HepG2 (cell line): ENCODE measurements around the gene LSMEM2. TPM values are rescaled to one million over a fixed set of nuclear protein-coding genes. Genes with fewer than 3 reads are reported as not detected.

ENCODE experiments used
- ATAC-seq: fragments of 200-7000 bp; cut with Tn5 transposase; 3 replicates; pipeline ENCODE4 v1.9.1; 2020; ENCODE audit warnings: mild to moderate bottlenecking, moderate library complexity
- BruUV-seq: library from RNA; stranded (reverse); fragments of 400-500 nt; replicated peaks from 2 replicates; lab custom pipeline; 2021; lab: Mats Ljungman, UMichigan
- CTCF ChIA-PET: fragments of 300-600 bp; formaldehyde crosslinking; extraction: SDS; loops from one replicate; lab custom pipeline; 2021; ENCODE audit warnings: low total read pairs, inconsistent platforms, low intra/inter-chr PET ratio; lab: Yijun Ruan, JAX
- POLR2A ChIA-PET: fragments of 350-600 bp; sonication (Branson Sonifier 250); formaldehyde crosslinking; loops from one replicate; lab custom pipeline; 2020; ENCODE audit warnings: antibody characterized with exemption, inconsistent platforms; lab: Yijun Ruan, JAX
- DNase-seq: peaks from one replicate; pipeline ENCODE4 v3.0.0-alpha.2; 2015; ENCODE audit warnings: low spot score
- FAIRE-seq: peaks from 3 replicates; lab custom pipeline; 2011; peaks lifted over from hg19 to GRCh38; lab: Jason Lieb, UNC
- H2AFZ ChIP-seq: one replicate; pipeline ENCODE4 v1.6.1; 2011; ENCODE audit warnings: low read length, inconsistent platforms
- H3K27ac ChIP-seq: fragments of 300-600 bp; 3 replicates; pipeline ENCODE4 v1.8.0; 2011; ENCODE audit warnings: mixed run types, mild to moderate bottlenecking, mixed read lengths, low read length, inconsistent platforms; ENCODE audit not compliant: insufficient read depth; ENCODE audit errors: extremely low read length
- H3K27me3 ChIP-seq, 2 experiments: fragments of 200-600 bp in 1 of 2; 2 replicates in 1 of 2; 3 replicates in 1 of 2; pipeline versions ENCODE4 v1.6.0 to v1.8.0; 2011; ENCODE audit warnings: low read length in 2 of 2, mild to moderate bottlenecking in 2 of 2, moderate library complexity in 2 of 2, inconsistent platforms in 1 of 2; ENCODE audit not compliant: insufficient read depth in 2 of 2, control insufficient read depth in 1 of 2
- H3K36me3 ChIP-seq, 2 experiments: fragments of 200-600 bp in 1 of 2; replicated peaks in 1 of 2; 2 replicates in 1 of 2; 3 replicates in 1 of 2; pipeline versions ENCODE4 v1.5.1 to v1.8.0; 2011; ENCODE audit warnings: low read length in 2 of 2, inconsistent platforms in 1 of 2; ENCODE audit not compliant: insufficient read depth in 2 of 2, control insufficient read depth in 1 of 2
- H3K4me1 ChIP-seq: 2 replicates; pipeline ENCODE4 v1.5.1; 2012; ENCODE audit warnings: low read length, inconsistent platforms; ENCODE audit not compliant: insufficient read depth
- H3K4me2 ChIP-seq: 2 replicates; pipeline ENCODE4 v1.6.0; 2011; ENCODE audit warnings: low read depth, low read length, inconsistent platforms
- H3K4me3 ChIP-seq, 3 experiments: fragments of 200-600 bp in 1 of 3; sonication (generic), shearing (Covaris generic) in 1 of 3; replicated peaks in 1 of 3; 2 replicates each; pipeline ENCODE4 v1.5.1; 2011 to 2016; ENCODE audit warnings: low read length in 3 of 3, inconsistent platforms in 2 of 3, low read depth in 2 of 3, mild to moderate bottlenecking in 2 of 3, control low read depth in 1 of 3, mixed read lengths in 1 of 3; ENCODE audit not compliant: insufficient read depth in 1 of 3
- H3K79me2 ChIP-seq: one replicate; pipeline ENCODE4 v1.6.1; 2011; ENCODE audit warnings: low read length, inconsistent platforms; ENCODE audit not compliant: insufficient read depth
- H3K9ac ChIP-seq: 2 replicates; pipeline ENCODE4 v1.6.0; 2011; ENCODE audit warnings: mild to moderate bottlenecking, low read depth, low read length, inconsistent platforms; ENCODE audit not compliant: insufficient read depth
- H3K9me3 ChIP-seq: 2 replicates; pipeline ENCODE4 v1.5.1; 2012; ENCODE audit warnings: mild to moderate bottlenecking, low read length
- H4K20me1 ChIP-seq: 2 replicates; pipeline ENCODE4 v1.6.0; 2011; ENCODE audit warnings: inconsistent platforms, mild to moderate bottlenecking, low read length, moderate library complexity; ENCODE audit not compliant: insufficient read depth
- HBP1 ChIP-seq: IDR thresholded peaks from 2 replicates; pipeline ENCODE4 v1.6.1; 2016; ENCODE audit warnings: low read depth, control low read depth
- HOXA9 ChIP-seq: sonication (generic); formaldehyde crosslinking; IDR thresholded peaks from 2 replicates; pipeline ENCODE4 v1.8.1; 2022; ENCODE audit warnings: missing genetic modification reagents, mild to moderate bottlenecking, moderate library complexity, borderline replicate concordance
- KDM5B ChIP-seq: sonication (generic); formaldehyde crosslinking; IDR thresholded peaks from 2 replicates; pipeline ENCODE4 v1.4.0; 2020; ENCODE audit warnings: missing genetic modification reagents, mild to moderate bottlenecking, borderline replicate concordance
- MXI1 ChIP-seq: IDR thresholded peaks from 3 replicates; pipeline ENCODE4 v1.6.1; 2012; ENCODE audit warnings: low read depth, low read length, inconsistent platforms, borderline replicate concordance
- POLR2G ChIP-seq: fragments of 200-400 bp; formaldehyde crosslinking; IDR thresholded peaks from 2 replicates; pipeline ENCODE4 v1.6.1; 2018; ENCODE audit warnings: mild to moderate bottlenecking, low read depth, low read length, moderate library complexity
- RBM22 ChIP-seq: fragments of 200-400 bp; formaldehyde crosslinking; optimal IDR thresholded peaks from 2 replicates; pipeline ENCODE3; 2017; ENCODE audit warnings: mild to moderate bottlenecking, low read length, moderate library complexity
- RFXANK ChIP-seq: IDR thresholded peaks from 2 replicates; pipeline ENCODE4 v1.6.1; 2016
- YEATS4 ChIP-seq: sonication (generic); formaldehyde crosslinking; IDR thresholded peaks from 2 replicates; pipeline ENCODE4 v1.4.0; 2020; ENCODE audit warnings: missing genetic modification reagents, borderline replicate concordance
- ZNF232 ChIP-seq: sonication (generic); formaldehyde crosslinking; IDR thresholded peaks from 2 replicates; pipeline ENCODE4 v1.4.0; 2020; ENCODE audit warnings: missing genetic modification reagents, borderline replicate concordance
- ZNF337 ChIP-seq: sonication (generic); formaldehyde crosslinking; IDR thresholded peaks from 2 replicates; pipeline ENCODE4 v1.5.1; 2020; ENCODE audit warnings: missing genetic modification reagents, low read depth, mild to moderate bottlenecking, borderline replicate concordance
- ZNF510 ChIP-seq: sonication (generic); formaldehyde crosslinking; IDR thresholded peaks from 2 replicates; pipeline ENCODE4 v1.4.0; 2020; ENCODE audit warnings: low read depth, mild to moderate bottlenecking, missing genetic modification reagents
- ZNF552 ChIP-seq: sonication (generic); formaldehyde crosslinking; IDR thresholded peaks from 2 replicates; pipeline ENCODE4 v1.9.0; 2022; ENCODE audit warnings: missing genetic modification reagents, mild to moderate bottlenecking, borderline replicate concordance
- ZNF740 ChIP-seq: sonication (generic); formaldehyde crosslinking; IDR thresholded peaks from 2 replicates; pipeline ENCODE4 v1.4.0; 2020; ENCODE audit warnings: missing genetic modification reagents
- ZNF761 ChIP-seq: sonication (generic); formaldehyde crosslinking; conservative IDR thresholded peaks from 2 replicates; pipeline ENCODE4 v1.4.0; 2020; ENCODE audit warnings: mild to moderate bottlenecking, missing genetic modification reagents
- ZNF780A ChIP-seq: sonication (generic); formaldehyde crosslinking; IDR thresholded peaks from 2 replicates; pipeline ENCODE4 v1.8.0; 2022; ENCODE audit warnings: mild to moderate bottlenecking, missing genetic modification reagents, moderate library complexity
- WGBS: methylation state at CpG from one replicate; pipeline ENCODE4 v1.1.6; 2017; ENCODE audit warnings: low lambda C conversion rate; 5-methylcytosine and 5-hydroxymethylcytosine counted together
- in situ Hi-C: cut with HindIII; loops from 2 replicates; pipeline ENCODE4 v1.10.0; 2017; ENCODE audit warnings: low pct_unique_long_range_greater_than_20kb; ENCODE audit not compliant: extremely low pct_ligation_motif_present
- intact Hi-C: fragments of 100-400 bp; cut with micrococcal nuclease; formaldehyde crosslinking; loops from one replicate; pipeline ENCODE4 v1.10.0; 2022; ENCODE audit not compliant: unreplicated experiment
- polyA plus RNA-seq, 8 experiments: library from polyadenylated mRNA; depleted of rRNA in 3 of 8; stranded (reverse) in 7 of 8; unstranded in 1 of 8; fragments of >200 nt; fragmentation: Illumina TruSeq in 4 of 8; extraction: Trizol in 4 of 8; gene quantifications; 2 replicates each; pipeline versions ENCODE4 v1.2.1 to v1.2.3, GENCODE V29; 2011 to 2016; ENCODE audit warnings: low read depth in 4 of 8, missing spikeins in 1 of 8, mixed read lengths in 1 of 8; ENCODE audit not compliant: insufficient read depth in 1 of 8
- total RNA-seq, 5 experiments: library from RNA; depleted of rRNA; stranded (reverse); fragments of >200 nt; fragmentation: Illumina TruSeq; extraction: Trizol; gene quantifications; 2 replicates each; pipeline ENCODE4 v1.2.3, GENCODE V29; 2016; ENCODE audit warnings: low read depth in 1 of 5
- TF ChIP-seq, protein P1 (sequence below): sonication (generic); formaldehyde crosslinking; IDR thresholded peaks from 2 replicates; pipeline ENCODE4 v1.4.0; 2020; ENCODE audit warnings: mild to moderate bottlenecking, low read depth, missing genetic modification reagents
- TF ChIP-seq, protein P2 (sequence below): IDR thresholded peaks from 2 replicates; pipeline ENCODE4 v1.6.1; 2016; ENCODE audit warnings: missing compliant biosample characterization, missing genetic modification reagents, borderline replicate concordance

Gene LSMEM2
- total and polyA plus RNA-seq, 2 of the 13 experiments (the other 11 are each of a cell fraction or from before 2014, with no cell fraction given), result 0.07 to 0.41 TPM

GRCh38 chr3:50269460-50269859, 9.4 kb upstream of the LSMEM2 start (continued):
- TF ChIP-seq, protein P1, sequence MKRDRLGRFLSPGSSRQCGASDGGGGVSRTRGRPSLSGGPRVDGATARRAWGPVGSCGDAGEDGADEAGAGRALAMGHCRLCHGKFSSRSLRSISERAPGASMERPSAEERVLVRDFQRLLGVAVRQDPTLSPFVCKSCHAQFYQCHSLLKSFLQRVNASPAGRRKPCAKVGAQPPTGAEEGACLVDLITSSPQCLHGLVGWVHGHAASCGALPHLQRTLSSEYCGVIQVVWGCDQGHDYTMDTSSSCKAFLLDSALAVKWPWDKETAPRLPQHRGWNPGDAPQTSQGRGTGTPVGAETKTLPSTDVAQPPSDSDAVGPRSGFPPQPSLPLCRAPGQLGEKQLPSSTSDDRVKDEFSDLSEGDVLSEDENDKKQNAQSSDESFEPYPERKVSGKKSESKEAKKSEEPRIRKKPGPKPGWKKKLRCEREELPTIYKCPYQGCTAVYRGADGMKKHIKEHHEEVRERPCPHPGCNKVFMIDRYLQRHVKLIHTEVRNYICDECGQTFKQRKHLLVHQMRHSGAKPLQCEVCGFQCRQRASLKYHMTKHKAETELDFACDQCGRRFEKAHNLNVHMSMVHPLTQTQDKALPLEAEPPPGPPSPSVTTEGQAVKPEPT (CRISPR knock-in tag), result no peak
- TF ChIP-seq HBP1 (0 out of 2 replicates have a peak, but pooled peaks have one; percentile 48), ZNF740 (no peak), ZNF552 (no peak)
- TF ChIP-seq, all 625 proteins: peak for 14

- intact Hi-C loops, result loop anchor here (5.0 kb wide), 2 partner anchors 43 to 78 kb away; partner anchors contain the start of gene GNAT1
- no TSS peak for BruUV-seq
- H3K27me3 ChIP-seq, result no peaks in the 10 kb centered on the region; a peak in 1 of 5 replicates
- FAIRE-seq, result no peak
- H3K79me2 ChIP-seq, result peaks cover 33% of the 10 kb centered on the region
- peak overlapping the region; percentile 71 to 88 (median 83) for H3K4me3 ChIP-seq
- ATAC-seq, result no peak
- peaks cover 4 to 13% of the 10 kb centered on the region in 2 experiments for H3K36me3 ChIP-seq
- in situ Hi-C loops, result loop anchor here (5.0 to 10.0 kb wide), 2 partner anchors 43 to 75 kb away; partner anchors contain the start of gene GNAT1
- H3K9me3 ChIP-seq, result no peaks in the 10 kb centered on the region
- H3K9ac ChIP-seq, result peak overlapping the region; percentile 94
- H2AFZ ChIP-seq, result no peak overlapping the region
- peaks cover 84% of the 10 kb centered on the region for H3K4me1 ChIP-seq
- H3K27ac ChIP-seq, result peak overlapping the region; percentile 88
- ChIA-PET CTCF (interaction anchor here (1.2 to 6.4 kb wide), 2 partner anchors 9 to 43 kb away, joined by 3 to 63 read pairs; no protein-coding TSS in a partner anchor), POLR2A (interaction anchor here (1.0 to 5.5 kb wide), 13 partner anchors 9 to 74 kb away, joined by 3 to 155 read pairs (median 11); partner anchors contain the start of genes GNAI2, HYAL2, HYAL3 and LSMEM2)
- 6% methylated on average over 5 of the region's 8 CpGs for WGBS
- DNase-seq, result no peak
- H3K4me2 ChIP-seq, result peak overlapping the region; percentile 98
- H4K20me1 ChIP-seq, result no peaks in the 10 kb centered on the region; the same call in 1 of the 2 replicates
- TF ChIP-seq POLR2G (0 out of 2 replicates have a peak, but pooled peaks have one; percentile 33), HOXA9 (no peak), ZNF337 (CRISPR knock-in tag) (peak; percentile 60; the same call in 1 of the 2 replicates), ZNF232 (0 out of 2 replicates have a peak, but pooled peaks have one; percentile 33), KDM5B (peak; percentile 1; the same call in 1 of the 2 replicates), RBM22 (peak; percentile 50), YEATS4 (CRISPR knock-in tag) (0 out of 2 replicates have a peak, but pooled peaks have one; percentile 38), ZNF510 (CRISPR knock-in tag) (no peak), RFXANK (CRISPR knock-in tag) (no peak), MXI1 (0 out of 3 replicates have a peak, but pooled peaks have one; percentile 4), ZNF780A (no peak), ZNF761 (CRISPR knock-in tag) (peak; percentile 58; the same call in 1 of the 2 replicates)
- TF ChIP-seq, protein P2, sequence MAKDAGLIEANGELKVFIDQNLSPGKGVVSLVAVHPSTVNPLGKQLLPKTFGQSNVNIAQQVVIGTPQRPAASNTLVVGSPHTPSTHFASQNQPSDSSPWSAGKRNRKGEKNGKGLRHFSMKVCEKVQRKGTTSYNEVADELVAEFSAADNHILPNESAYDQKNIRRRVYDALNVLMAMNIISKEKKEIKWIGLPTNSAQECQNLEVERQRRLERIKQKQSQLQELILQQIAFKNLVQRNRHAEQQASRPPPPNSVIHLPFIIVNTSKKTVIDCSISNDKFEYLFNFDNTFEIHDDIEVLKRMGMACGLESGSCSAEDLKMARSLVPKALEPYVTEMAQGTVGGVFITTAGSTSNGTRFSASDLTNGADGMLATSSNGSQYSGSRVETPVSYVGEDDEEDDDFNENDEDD (CRISPR knock-in tag), result 0 out of 2 replicates have a peak, but pooled peaks have one; percentile 4
These were observed 8.9 kb upstream of the LSMEM2 start for GRCh38 chr3:50269977-50270413.
